Measurements from ENCODE around the gene NMNAT2. TPM values are rescaled to one million over a fixed set of nuclear protein-coding genes. Genes with fewer than 3 reads are reported as not detected.
"Not testable (repeated sequence)": the region's sequence is repeated elsewhere in the genome, so short reads cannot be mapped to it uniquely, and the experiment has no call there.

NMNAT2 gene
- polyA plus RNA-seq, 10 donors = 0.99 to 2.0 (median 1.5) TPM

- DNase-seq = no peak
These were observed 516 bp upstream of the NMNAT2 start for GRCh38 chr1:183418696-183419095.

GRCh38 chr1:183416850-183417771, 1.1 kb downstream of the NMNAT2 start:
- DNase-seq = peak; percentile 59 to 89 (median 81)

- peak in 1 of 3 donors; percentile 41 for DNase-seq
These were observed 3.8 kb downstream of the NMNAT2 start for GRCh38 chr1:183414365-183414764.

DNA sequence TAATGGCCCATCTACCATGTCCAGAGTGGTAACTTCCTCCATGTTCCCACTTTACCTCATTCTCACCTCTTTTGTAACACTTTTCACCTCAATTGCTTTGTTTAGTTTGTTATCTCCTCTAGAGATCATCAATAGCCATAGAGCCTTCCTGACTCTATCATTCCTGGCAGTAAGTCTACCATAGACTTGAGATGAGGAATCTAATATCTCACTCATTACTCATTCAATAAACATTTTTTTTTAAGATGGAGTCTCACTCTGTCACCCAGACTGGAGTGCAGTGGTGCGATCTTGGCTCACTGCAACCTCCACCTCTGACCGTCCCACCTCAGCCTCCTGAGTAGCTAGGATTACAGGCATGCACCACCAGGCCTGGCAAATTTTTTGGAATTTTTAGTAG, 7.1 kb downstream of the NMNAT2 start:
- DNase-seq = no peak

DNA sequence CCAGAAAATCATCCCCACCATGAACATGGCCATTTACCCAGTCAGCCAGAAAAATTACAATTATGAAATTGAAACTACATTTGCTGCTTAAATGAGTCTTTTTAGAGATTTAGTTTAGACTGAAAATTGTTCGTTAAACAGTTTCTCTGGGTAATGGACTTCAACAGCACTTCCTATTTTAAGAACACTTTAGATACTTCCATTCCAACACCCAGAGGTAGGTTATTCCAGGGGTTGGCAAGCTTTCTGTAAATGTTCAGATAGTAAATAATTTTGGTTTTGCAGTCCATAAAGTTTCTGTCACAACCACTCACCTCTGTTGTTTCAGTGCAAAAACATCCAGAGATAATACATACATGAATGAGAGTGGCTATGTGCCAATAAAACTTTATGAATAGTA, 10.2 kb downstream of the NMNAT2 start:
- no peak for DNase-seq

GRCh38 chr1:183407474-183407873, 10.7 kb downstream of the NMNAT2 start:
- no peak for DNase-seq

DNA sequence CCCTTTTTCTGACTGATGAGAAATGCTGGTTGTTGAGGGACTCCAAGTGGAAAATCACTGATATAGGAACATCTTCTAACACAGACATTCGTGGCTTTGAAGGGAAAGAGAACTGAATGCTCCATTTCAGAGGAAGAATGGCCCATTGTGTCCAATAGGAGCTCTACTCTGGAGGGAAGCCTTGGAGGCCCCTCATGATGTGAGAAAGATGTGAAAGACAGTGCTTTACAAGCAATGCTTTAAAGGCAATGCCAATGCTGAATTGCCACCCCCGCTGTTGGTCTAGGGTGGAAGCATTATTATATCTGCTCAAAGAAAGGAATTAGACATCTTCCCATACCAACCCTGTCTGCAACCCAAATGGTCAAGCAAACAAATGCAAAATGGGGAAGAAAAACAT, 13.7 kb downstream of the NMNAT2 start:
- DNase-seq = no peak

- no peak for DNase-seq
These were observed 14.7 kb downstream of the NMNAT2 start for GRCh38 chr1:183403498-183403897.

DNA sequence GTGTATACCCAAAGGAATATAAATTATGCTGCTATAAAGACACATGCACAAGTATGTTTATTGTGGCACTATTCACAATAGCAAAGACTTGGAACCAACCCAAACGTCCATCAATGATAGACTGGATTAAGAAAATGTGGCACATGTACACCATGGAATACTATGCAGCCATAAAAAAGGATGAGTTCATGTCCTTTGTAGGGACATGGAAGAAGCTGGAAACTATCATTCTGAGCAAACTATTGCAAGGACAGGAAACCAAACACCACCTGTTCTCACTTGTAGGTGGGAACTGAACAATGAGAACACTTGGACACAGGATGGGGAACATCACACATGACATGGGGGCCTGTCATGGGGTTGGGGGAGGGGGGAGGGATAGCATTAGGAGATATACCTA, 16.6 kb downstream of the NMNAT2 start:
- DNase-seq = not testable (repeated sequence)

- DNase-seq = no peak
These were observed 23.7 kb downstream of the NMNAT2 start for GRCh38 chr1:183394435-183394834.

GRCh38 chr1:183391863-183392262, 26.3 kb downstream of the NMNAT2 start:
- no peak for DNase-seq

DNA sequence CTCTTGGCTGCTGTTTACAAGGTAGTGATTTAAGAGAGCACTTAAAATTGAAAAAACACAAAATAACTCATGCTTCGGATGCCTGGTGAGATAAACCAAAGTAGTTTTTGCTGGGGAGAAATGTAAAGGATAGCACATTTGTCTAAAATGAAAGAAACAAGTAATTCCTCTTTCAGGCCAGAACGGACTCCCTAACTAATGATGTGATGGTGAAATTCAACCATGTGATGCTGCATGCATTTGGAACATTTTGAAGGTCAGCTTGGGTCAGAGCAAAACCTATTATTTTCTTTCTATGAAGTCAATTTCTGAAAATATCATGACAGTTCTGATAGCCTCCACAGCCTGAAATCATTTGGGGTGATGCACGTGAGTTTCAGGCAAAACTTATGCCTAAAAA, 27.6 kb downstream of the NMNAT2 start:
- DNase-seq = no peak

DNA sequence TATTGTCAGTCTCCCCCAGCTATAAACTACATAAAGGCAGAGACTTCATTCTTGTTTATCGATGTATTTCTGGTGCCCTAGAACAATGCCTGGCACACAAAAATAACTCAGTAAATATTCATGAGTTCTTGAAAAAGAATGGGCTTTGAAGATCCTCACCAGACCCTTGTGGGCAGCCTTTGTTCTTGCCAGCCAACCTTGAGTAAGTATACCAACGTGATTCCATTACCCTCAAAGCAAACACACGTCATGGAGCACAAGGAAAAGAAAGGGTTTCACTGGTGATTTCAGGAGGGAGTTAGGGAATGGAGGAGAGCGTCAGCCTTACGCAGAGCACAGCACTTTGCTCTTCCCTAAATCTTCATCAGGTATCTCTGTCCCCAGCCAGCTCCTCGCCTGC, 29.4 kb downstream of the NMNAT2 start:
- DNase-seq = no peak

- DNase-seq = no peak
These were observed 32.6 kb downstream of the NMNAT2 start for GRCh38 chr1:183385340-183386144.

DNA sequence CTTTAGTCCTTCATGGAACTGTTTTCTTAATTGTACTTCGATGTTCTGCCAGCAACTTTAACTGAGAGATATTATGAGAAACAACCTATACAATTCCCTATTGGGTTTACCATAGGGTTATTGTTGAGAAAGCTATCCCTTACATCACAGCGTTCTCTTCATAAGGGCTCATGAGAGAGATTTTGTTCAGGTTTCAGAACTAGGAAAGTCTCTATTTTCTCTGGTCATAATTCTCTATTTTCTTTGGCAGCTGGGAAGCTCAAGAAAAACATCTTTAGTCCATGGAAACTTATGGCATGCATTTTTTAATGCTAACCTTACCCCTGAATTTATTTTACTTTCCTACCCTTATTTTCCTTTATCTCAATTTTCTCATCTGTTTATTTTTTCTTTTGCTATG, 38.2 kb downstream of the NMNAT2 start:
- no peak for DNase-seq

DNA sequence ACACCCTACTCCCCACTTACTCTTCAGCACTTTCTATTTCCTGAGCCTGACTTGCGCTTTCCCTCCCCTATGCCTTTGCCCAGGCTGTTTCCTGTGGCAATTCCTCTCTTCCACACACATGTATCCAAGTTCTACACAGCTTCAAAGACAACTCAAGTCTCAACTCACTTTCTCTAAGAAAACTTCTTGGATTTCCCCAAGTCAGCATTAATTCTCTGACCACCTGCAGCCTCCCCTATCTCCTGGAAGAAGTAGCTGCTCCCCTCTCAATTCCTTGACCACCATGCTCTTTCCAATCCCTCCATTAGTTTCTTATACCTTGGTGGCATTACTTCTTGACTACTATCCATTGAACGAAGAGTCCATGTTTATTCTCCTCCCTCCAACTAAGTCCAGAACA, 42.8 kb downstream of the NMNAT2 start:
- DNase-seq = no peak

DNA sequence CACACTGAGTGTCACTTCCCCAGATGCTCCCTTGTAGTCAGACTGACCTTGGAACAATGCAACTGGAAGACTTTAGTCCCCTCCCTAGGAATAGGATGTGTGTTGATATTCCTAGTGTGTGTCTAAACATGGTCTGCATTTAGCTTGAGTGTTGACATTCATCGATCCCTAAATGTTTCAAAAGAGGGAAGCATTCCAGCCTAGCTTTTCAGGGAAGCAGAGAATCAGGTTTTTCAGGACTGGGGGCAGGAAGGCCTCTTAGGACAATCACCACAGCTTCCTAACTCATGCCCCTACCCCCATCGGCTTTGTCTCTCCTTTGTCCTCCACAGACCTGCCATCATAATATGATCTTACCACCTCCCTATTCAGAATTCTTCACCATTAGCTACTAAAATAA, 43.4 kb downstream of the NMNAT2 start:
- DNase-seq = no peak

- peak in 2 of 3 donors; percentile 20 to 51 for DNase-seq
These were observed 45.5 kb downstream of the NMNAT2 start for GRCh38 chr1:183372586-183373230.

DNA sequence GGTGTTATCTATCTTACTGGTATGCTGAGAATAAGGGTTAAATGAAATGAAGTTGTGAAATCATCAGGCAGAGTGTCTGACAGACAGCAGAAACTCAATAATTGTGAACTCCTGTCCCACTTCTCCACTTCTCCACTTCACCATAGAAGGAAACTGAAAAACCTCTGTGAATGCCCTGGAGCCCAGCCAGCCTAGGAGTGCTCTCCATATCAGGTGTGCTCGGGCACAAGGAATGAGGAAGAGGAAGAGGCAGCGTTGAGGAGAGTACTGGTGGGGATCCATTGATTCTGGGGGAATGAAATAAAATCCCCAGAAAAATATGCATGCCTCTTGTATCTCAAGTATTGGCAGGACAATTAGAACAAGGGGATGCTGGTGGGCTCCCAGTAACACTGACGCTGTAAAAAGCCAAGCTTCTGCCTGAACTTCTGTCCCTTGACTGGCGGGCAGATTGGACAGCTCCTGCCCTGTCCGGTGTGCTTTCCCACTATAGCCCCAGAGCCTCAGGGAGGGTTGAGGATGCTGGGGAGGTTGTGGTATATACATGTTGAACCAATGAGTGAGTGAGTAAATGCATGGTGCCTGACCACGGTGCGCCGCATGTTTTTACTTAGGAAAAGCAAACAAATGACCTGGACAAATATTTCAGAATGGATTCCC, 47.7 kb downstream of the NMNAT2 start:
- no peak for DNase-seq

- no peak for DNase-seq
These were observed 49.7 kb downstream of the NMNAT2 start for GRCh38 chr1:183368213-183369108.

DNA sequence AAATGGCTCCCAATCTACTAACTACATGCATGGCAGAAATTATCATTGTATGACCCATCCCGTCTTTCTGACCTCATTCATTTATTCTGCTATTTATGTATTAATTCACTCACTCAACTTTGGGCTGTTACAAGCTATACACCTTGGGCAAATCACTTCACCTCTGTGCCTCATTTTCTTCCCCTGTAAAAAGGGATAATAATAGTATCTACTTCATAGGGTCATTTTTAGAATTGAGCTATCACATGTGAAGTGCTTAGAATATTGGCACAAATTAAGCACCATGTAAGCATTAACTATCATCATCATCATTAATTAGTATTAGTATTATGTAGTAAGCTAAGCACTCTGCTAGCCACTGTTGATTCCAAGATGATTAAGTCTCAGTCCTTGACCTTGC, 52.1 kb downstream of the NMNAT2 start:
- DNase-seq = no peak

Data from muscle of back (tissue), 11 donors.